Measurements from ENCODE around the gene EGFR.

Gene EGFR

GRCh38 chr7:55081472-55082227 lies 62.8 kb downstream of the EGFR start:
- no peak for DNase-seq (ENCODE audit: low spot score)

- DNase-seq (ENCODE audit: low spot score) = no peak
Observed at GRCh38 chr7:55082228-55082603, 63.4 kb downstream of the EGFR start.

- DNase-seq (ENCODE audit: low spot score) = no peak
Observed at GRCh38 chr7:55083206-55083605, 64.4 kb downstream of the EGFR start.

GRCh38 chr7:55084307-55084706 lies 65.5 kb downstream of the EGFR start:
- no peak for DNase-seq (ENCODE audit: low spot score)

GRCh38 chr7:55085511-55086412 lies 66.9 kb downstream of the EGFR start:
- no peak for DNase-seq (ENCODE audit: low spot score)

- peak; percentile 65 for DNase-seq (ENCODE audit: low spot score)
Observed at GRCh38 chr7:55086413-55087201, 67.8 kb downstream of the EGFR start.

- no peak for DNase-seq (ENCODE audit: low spot score)
Observed at GRCh38 chr7:55087521-55087961, 68.7 kb downstream of the EGFR start.

GRCh38 chr7:55088107-55088506 lies 69.3 kb downstream of the EGFR start:
- DNase-seq (ENCODE audit: low spot score) = no peak

GRCh38 chr7:55088620-55089019 lies 69.8 kb downstream of the EGFR start:
- no peak for DNase-seq (ENCODE audit: low spot score)

GRCh38 chr7:55092186-55092974 lies 73.6 kb downstream of the EGFR start:
- no peak for DNase-seq (ENCODE audit: low spot score)

- no peak for DNase-seq (ENCODE audit: low spot score)
Observed at GRCh38 chr7:55092975-55093373, 74.2 kb downstream of the EGFR start.

GRCh38 chr7:55093674-55094073 lies 74.9 kb downstream of the EGFR start:
- DNase-seq (ENCODE audit: low spot score) = no peak

- DNase-seq (ENCODE audit: low spot score) = no peak
Observed at GRCh38 chr7:55094092-55094690, 75.4 kb downstream of the EGFR start.

- no peak for DNase-seq (ENCODE audit: low spot score)
Observed at GRCh38 chr7:55095672-55096071, 76.9 kb downstream of the EGFR start.

- DNase-seq (ENCODE audit: low spot score) = no peak
Observed at GRCh38 chr7:55096323-55096722, 77.5 kb downstream of the EGFR start.

- DNase-seq (ENCODE audit: low spot score) = no peak
Observed at GRCh38 chr7:55097100-55097499, 78.3 kb downstream of the EGFR start.

- peak; percentile 74 for DNase-seq (ENCODE audit: low spot score)
Observed at GRCh38 chr7:55099066-55099820, 80.4 kb downstream of the EGFR start.

- no peak for DNase-seq (ENCODE audit: low spot score)
Observed at GRCh38 chr7:55099821-55100543, 81.2 kb downstream of the EGFR start.

- peak; percentile 69 for DNase-seq (ENCODE audit: low spot score)
Observed at GRCh38 chr7:55100544-55101327, 81.9 kb downstream of the EGFR start.
